Smooth muscle cell (in vitro differentiated cells): ENCODE measurements around the gene WFDC8. TPM values are rescaled to one million over a fixed set of nuclear protein-coding genes. Genes with fewer than 3 reads are reported as not detected.

Experiments
- DNase-seq: peaks from one replicate; lab custom pipeline; 2025; ENCODE audit not compliant: unreplicated experiment; lab: John Stamatoyannopoulos, UW
- H2AFZ ChIP-seq: fragments of 200-600 bp; sonication (generic); 2 replicates; pipeline ENCODE4 v1.6.0; 2016; ENCODE audit warnings: antibody characterized with exemption, low read depth, mild to moderate bottlenecking
- H3F3A ChIP-seq: fragments of 200-600 bp; sonication (generic); 2 replicates; pipeline ENCODE4 v1.6.0; 2017; ENCODE audit warnings: antibody characterized with exemption, low read depth
- H3K27ac ChIP-seq: fragments of 200-600 bp; sonication (generic); 2 replicates; pipeline ENCODE4 v1.5.1; 2016; ENCODE audit warnings: low read depth, mild to moderate bottlenecking
- H3K27me3 ChIP-seq: fragments of 200-600 bp; sonication (generic); 2 replicates; pipeline ENCODE4 v1.6.1; 2016; ENCODE audit warnings: low read depth, mild to moderate bottlenecking
- H3K36me3 ChIP-seq: fragments of 200-600 bp; sonication (generic); 2 replicates; pipeline ENCODE4 v1.5.1; 2016; ENCODE audit warnings: low read depth
- H3K4me1 ChIP-seq: fragments of 200-600 bp; sonication (generic); 2 replicates; pipeline ENCODE4 v1.5.1; 2016; ENCODE audit warnings: low read depth
- H3K4me2 ChIP-seq: fragments of 200-600 bp; sonication (generic); 2 replicates; pipeline ENCODE4 v1.6.0; 2016; ENCODE audit warnings: mild to moderate bottlenecking
- H3K4me3 ChIP-seq: fragments of 200-600 bp; sonication (generic); 2 replicates; pipeline ENCODE4 v1.5.1; 2016; ENCODE audit warnings: mild to moderate bottlenecking
- H3K79me2 ChIP-seq: fragments of 200-600 bp; sonication (generic); 2 replicates; pipeline ENCODE4 v1.6.0; 2016; ENCODE audit warnings: low read depth, mild to moderate bottlenecking
- H3K9ac ChIP-seq: fragments of 200-600 bp; sonication (generic); 2 replicates; pipeline ENCODE4 v1.6.0; 2016; ENCODE audit warnings: low read depth
- H3K9me3 ChIP-seq: fragments of 200-600 bp; sonication (generic); replicated peaks from 2 replicates; pipeline ENCODE4 v1.5.1; 2016; ENCODE audit warnings: low read depth
- H4K20me1 ChIP-seq: fragments of 200-600 bp; sonication (generic); 2 replicates; pipeline ENCODE4 v1.6.0; 2016; ENCODE audit warnings: low read depth
- WGBS: methylation state at CpG from one replicate; pipeline ENCODE4 v1.1.7; 2016; ENCODE audit warnings: low lambda C conversion rate; 5-methylcytosine and 5-hydroxymethylcytosine counted together
- polyA plus RNA-seq: library from polyadenylated mRNA; unstranded; fragments of >200 nt; fragmentation: Nextera tagmentation; extraction: Ambion mirVana; gene quantifications from 2 replicates; pipeline ENCODE4 v1.2.1, GENCODE V29; 2016
- total RNA-seq: library from RNA; depleted of rRNA; stranded (reverse); fragments of >200 nt; gene quantifications from 2 replicates; pipeline ENCODE4 v1.2.3, GENCODE V29; 2014
- TF ChIP-seq, protein P1 (sequence below): fragments of 200-600 bp; sonication (generic); IDR thresholded peaks from 2 replicates; pipeline ENCODE4 v1.5.1; 2017; ENCODE audit warnings: borderline replicate concordance, mild to moderate bottlenecking, antibody characterized with exemption; ENCODE audit not compliant: insufficient read depth, poor library complexity, severe bottlenecking

The WFDC8 gene
- total and polyA plus RNA-seq, 2 experiments from 2014 or later: not detected

DNA sequence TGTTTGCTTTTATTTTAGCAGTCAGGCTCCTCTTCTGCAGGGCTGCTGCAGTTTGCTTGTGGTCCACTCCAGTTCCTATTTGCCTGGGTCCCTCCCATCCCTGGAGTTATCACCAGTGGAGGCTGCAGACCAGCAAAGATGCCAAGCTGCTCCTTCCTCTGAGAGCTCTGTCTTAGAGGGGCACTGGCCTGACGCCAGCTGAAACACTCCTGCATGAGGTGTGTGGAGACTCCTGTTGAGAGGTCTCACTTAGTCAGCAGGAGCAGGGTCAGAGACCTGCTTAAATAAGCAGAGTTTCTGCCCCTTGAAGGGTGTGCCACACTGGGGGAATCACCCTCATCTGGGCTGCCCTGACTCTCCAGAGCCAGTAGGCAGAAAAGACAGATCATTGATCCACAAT lies 16.2 kb upstream of the WFDC8 start:
- H3K36me3 ChIP-seq: no peaks in the 10 kb centered on the region
- 0% methylated on average over 1 of the region's 1 CpG for WGBS
- TF ChIP-seq, protein P1, sequence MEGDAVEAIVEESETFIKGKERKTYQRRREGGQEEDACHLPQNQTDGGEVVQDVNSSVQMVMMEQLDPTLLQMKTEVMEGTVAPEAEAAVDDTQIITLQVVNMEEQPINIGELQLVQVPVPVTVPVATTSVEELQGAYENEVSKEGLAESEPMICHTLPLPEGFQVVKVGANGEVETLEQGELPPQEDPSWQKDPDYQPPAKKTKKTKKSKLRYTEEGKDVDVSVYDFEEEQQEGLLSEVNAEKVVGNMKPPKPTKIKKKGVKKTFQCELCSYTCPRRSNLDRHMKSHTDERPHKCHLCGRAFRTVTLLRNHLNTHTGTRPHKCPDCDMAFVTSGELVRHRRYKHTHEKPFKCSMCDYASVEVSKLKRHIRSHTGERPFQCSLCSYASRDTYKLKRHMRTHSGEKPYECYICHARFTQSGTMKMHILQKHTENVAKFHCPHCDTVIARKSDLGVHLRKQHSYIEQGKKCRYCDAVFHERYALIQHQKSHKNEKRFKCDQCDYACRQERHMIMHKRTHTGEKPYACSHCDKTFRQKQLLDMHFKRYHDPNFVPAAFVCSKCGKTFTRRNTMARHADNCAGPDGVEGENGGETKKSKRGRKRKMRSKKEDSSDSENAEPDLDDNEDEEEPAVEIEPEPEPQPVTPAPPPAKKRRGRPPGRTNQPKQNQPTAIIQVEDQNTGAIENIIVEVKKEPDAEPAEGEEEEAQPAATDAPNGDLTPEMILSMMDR: no peak

DNA sequence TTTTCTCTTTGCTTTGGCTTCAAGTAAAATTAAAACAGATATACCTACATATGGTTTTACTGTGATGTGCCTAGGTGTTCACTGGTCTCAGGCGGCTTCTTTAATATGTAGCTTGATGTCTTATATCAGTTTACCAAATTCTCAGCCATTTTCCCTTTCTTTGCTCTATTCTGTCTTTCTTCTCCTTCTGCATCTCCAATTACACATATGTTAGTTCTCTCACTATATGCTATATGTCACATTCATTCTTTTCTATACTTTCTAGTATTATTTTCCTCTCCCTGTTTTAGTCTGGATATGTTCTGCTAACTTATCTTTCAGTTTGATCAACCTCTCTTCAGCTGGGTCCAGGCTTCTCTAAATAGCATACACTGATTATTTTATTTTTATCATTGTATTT lies 14.4 kb upstream of the WFDC8 start:
- no peaks in the 10 kb centered on the region for H3K9me3 ChIP-seq
- H3K9ac ChIP-seq: no peak overlapping the region
- H3K4me3 ChIP-seq: no peak overlapping the region
- H3K36me3 ChIP-seq: no peaks in the 10 kb centered on the region
- 3% methylated on average over 1 of the region's 1 CpG for WGBS
- no peak overlapping the region for H3K4me2 ChIP-seq
- H4K20me1 ChIP-seq: no peaks in the 10 kb centered on the region
- DNase-seq: no peak
- H3K79me2 ChIP-seq: no peaks in the 10 kb centered on the region
- TF ChIP-seq, protein P1: no peak
- no peaks in the 10 kb centered on the region for H3F3A ChIP-seq
- no peak overlapping the region for H3K27ac ChIP-seq
- no peaks in the 10 kb centered on the region for H3K27me3 ChIP-seq
- no peaks in the 10 kb centered on the region for H3K4me1 ChIP-seq
- H2AFZ ChIP-seq: no peak overlapping the region

More for the DNA sequence above, 16.2 kb upstream of the WFDC8 start:
- Histone ChIP-seq H3K4me3 (no peak overlapping the region), H3K9me3 (no peaks in the 10 kb centered on the region), H3F3A (no peaks in the 10 kb centered on the region), H3K4me2 (no peak overlapping the region), H3K9ac (no peak overlapping the region), H2AFZ (no peak overlapping the region), H3K27me3 (no peaks in the 10 kb centered on the region), H3K79me2 (no peaks in the 10 kb centered on the region), H3K27ac (no peak overlapping the region), H3K4me1 (no peaks in the 10 kb centered on the region), H4K20me1 (no peaks in the 10 kb centered on the region)
- DNase-seq: no peak

DNA sequence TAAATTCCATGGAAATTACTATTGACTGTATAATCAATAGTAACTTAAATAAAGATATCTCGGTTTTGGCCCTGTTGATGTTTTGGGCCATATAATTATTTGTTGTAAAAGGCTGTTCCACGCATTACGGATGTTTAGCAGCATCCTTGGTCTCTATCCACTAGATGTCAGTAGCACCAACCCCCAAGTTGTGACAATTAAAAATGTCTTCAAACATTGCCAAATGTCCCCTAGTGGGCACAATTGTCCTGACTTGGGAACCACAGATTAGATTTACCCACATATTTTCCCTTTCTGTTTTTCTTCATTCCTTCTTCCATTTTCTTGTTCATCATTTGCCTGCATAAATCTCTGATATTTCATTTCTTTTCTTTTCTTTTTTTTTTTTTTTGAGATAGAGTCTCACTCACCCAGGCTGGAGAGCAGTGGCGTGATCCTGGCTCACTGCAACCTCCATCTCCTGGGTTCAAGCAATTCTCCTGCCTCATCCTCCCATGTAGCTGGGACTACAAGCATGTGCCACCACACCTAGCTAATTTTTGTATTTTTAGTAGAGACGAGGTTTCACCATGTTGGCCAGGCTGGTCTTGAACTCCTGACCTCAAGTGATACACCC lies 13.6 kb upstream of the WFDC8 start:
- H3K9ac ChIP-seq: no peak overlapping the region
- TF ChIP-seq, protein P1: peak; percentile 42
- no peaks in the 10 kb centered on the region for H3K4me1 ChIP-seq
- H3K79me2 ChIP-seq: no peaks in the 10 kb centered on the region
- H3K27ac ChIP-seq: no peak overlapping the region
- H3K4me3 ChIP-seq: no peak overlapping the region
- DNase-seq: no peak
- WGBS: 60% methylated on average over 5 of the region's 5 CpGs
- no peak overlapping the region for H2AFZ ChIP-seq
- H4K20me1 ChIP-seq: no peaks in the 10 kb centered on the region
- H3K4me2 ChIP-seq: no peak overlapping the region
- H3K36me3 ChIP-seq: no peaks in the 10 kb centered on the region
- no peaks in the 10 kb centered on the region for H3K9me3 ChIP-seq
- H3F3A ChIP-seq: no peaks in the 10 kb centered on the region
- no peaks in the 10 kb centered on the region for H3K27me3 ChIP-seq

DNA sequence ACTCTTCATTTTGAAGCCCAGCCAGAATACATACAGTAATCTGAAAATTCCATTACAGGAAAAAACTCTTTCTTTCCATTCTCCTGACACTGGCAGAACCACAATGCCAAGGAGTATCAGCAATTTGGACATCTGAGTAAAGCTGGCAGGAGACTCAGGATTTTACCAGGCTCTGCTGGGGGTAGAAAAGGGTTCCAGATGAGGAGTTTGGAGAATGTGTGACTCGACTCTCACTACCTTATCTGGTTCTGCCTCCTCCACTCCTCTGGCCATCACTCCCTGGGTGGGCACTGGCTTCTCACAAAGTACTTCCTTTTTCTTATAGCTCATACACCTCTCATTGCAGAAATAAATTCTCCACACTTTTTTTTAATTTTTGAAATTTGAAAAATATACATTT lies 10.6 kb upstream of the WFDC8 start:
- Histone ChIP-seq H3K27me3 (no peaks in the 10 kb centered on the region), H3K27ac (no peak overlapping the region), H4K20me1 (no peaks in the 10 kb centered on the region), H2AFZ (no peak overlapping the region), H3K4me3 (no peak overlapping the region), H3K9me3 (no peaks in the 10 kb centered on the region), H3K36me3 (no peaks in the 10 kb centered on the region), H3K9ac (no peak overlapping the region), H3K4me1 (peaks cover 4% of the 10 kb centered on the region), H3K4me2 (no peak overlapping the region), H3F3A (no peaks in the 10 kb centered on the region), H3K79me2 (no peaks in the 10 kb centered on the region)
- TF ChIP-seq, protein P1: no peak
- WGBS: 24% methylated on average over 1 of the region's 1 CpG
- DNase-seq: no peak
